Astrocyte of the spinal cord (primary cell): ENCODE results near the gene C2CD3.

ENCODE experiments used
- DNase-seq: peaks from one replicate; pipeline ENCODE4 v3.0.0; 2011; ENCODE audit warnings: low read depth, low spot score
- H3K4me3 ChIP-seq: 2 replicates; pipeline ENCODE4 v1.5.1; 2011; ENCODE audit warnings: low read depth, mild to moderate bottlenecking, low read length, moderate library complexity
- CTCF ChIP-seq: IDR thresholded peaks from 2 replicates; pipeline ENCODE4 v1.5.1; 2012; ENCODE audit warnings: low read depth, mild to moderate bottlenecking, low read length, inconsistent platforms
- in situ Hi-C: cut with HindIII; loops from 2 replicates; pipeline ENCODE4 v1.10.0; 2017; ENCODE audit warnings: low sequenced_read_pairs

C2CD3 gene

GRCh38 chr11:74011360-74012073 lies 159.3 kb downstream of the C2CD3 start:
- peak; percentile 14 for DNase-seq

GRCh38 chr11:74010306-74011300 lies 160.2 kb downstream of the C2CD3 start:
- no peak for DNase-seq
- TF ChIP-seq CTCF: no peak
- in situ Hi-C loops: no loop called here
- H3K4me3 ChIP-seq: no peak overlapping the region

More at GRCh38 chr11:74011360-74012073, 159.3 kb downstream of the C2CD3 start:
- no peak for TF ChIP-seq CTCF
- in situ Hi-C loops: no loop called here
- H3K4me3 ChIP-seq: no peak overlapping the region

GRCh38 chr11:74009675-74010305 lies 161.0 kb downstream of the C2CD3 start:
- H3K4me3 ChIP-seq: no peak overlapping the region
- no peak for DNase-seq
- TF ChIP-seq CTCF: no peak
- in situ Hi-C loops: no loop called here

- no peak overlapping the region for H3K4me3 ChIP-seq
- in situ Hi-C loops: no loop called here
- DNase-seq: no peak
- no peak for TF ChIP-seq CTCF
Measured at GRCh38 chr11:74009230-74009547, 161.6 kb downstream of the C2CD3 start.

- in situ Hi-C loops: no loop called here
- no peak for DNase-seq
- no peak within 1 kb of the TSS for H3K4me3 ChIP-seq
- TF ChIP-seq CTCF: no peak
Measured at GRCh38 chr11:74008373-74009229, 162.2 kb downstream of the C2CD3 start, which contains the start of gene UCP3. Gene UCP3, minus strand, starts transcription at chr11:74009085. Its CDS starts 2,043 bp downstream, at chr11:74007042.
